Naive thymus-derived CD8-positive, alpha-beta T cell (primary cell): ENCODE measurements around the gene TTN. TPM values are rescaled to one million over a fixed set of nuclear protein-coding genes. Genes with fewer than 3 reads are reported as not detected.

Experiments
- ATAC-seq, 2 donors: fragments of 150-1000 bp; cut with Tn5 transposase in 1 of 2; sonication (Bioruptor Pico), chemical (Tn5 transposase) in 1 of 2; 1 replicate in 1 of 2; 2 replicates in 1 of 2; pipeline ENCODE4 v1.10.0; 2021; ENCODE audit warnings: mild to moderate bottlenecking in 2 of 2, moderate library complexity in 2 of 2
- POLR2A ChIA-PET: fragments of 350-600 bp; sonication (Branson Sonifier 250); formaldehyde crosslinking; loops from one replicate; lab custom pipeline; 2021; ENCODE audit warnings: antibody characterized with exemption; lab: Charles Lee
- DNase-seq, 10 donors: peaks; one replicate each; pipeline versions ENCODE4 v3.0.0 to v3.0.0-alpha.2; 2020 to 2022
- H3K27ac Mint-ChIP-seq, 10 donors: one replicate each; pipeline ENCODE4 v1.8.0; 2020 to 2022; ENCODE audit warnings: mild to moderate bottlenecking in 10 of 10, mixed read lengths in 10 of 10, moderate library complexity in 4 of 10, inconsistent platforms in 1 of 10
- H3K27me3 Mint-ChIP-seq, 5 donors: one replicate each; pipeline ENCODE4 v1.8.0; 2021 to 2022; ENCODE audit warnings: mixed read lengths in 5 of 5
- H3K36me3 Mint-ChIP-seq, 3 donors: one replicate each; pipeline ENCODE4 v1.8.0; 2020 to 2022; ENCODE audit warnings: mixed read lengths in 3 of 3, mild to moderate bottlenecking in 2 of 3, inconsistent platforms in 1 of 3
- H3K4me1 Mint-ChIP-seq, 4 donors: one replicate each; pipeline ENCODE4 v1.8.0; 2021 to 2022; ENCODE audit warnings: mixed read lengths in 4 of 4
- H3K4me3 Mint-ChIP-seq, 10 donors: one replicate each; pipeline ENCODE4 v1.8.0; 2020 to 2022; ENCODE audit warnings: mild to moderate bottlenecking in 10 of 10, mixed read lengths in 10 of 10, moderate library complexity in 6 of 10, inconsistent platforms in 1 of 10
- H3K9me3 Mint-ChIP-seq, 9 donors: one replicate each; pipeline ENCODE4 v1.8.0; 2020 to 2022; ENCODE audit warnings: mixed read lengths in 9 of 9, mild to moderate bottlenecking in 3 of 9, inconsistent platforms in 1 of 9, moderate library complexity in 1 of 9
- polyA plus RNA-seq, 3 donors: library from polyadenylated mRNA; unstranded; fragments of 300-500 nt; fragmentation: Illumina TruSeq; gene quantifications; one replicate each; pipeline ENCODE4 v1.2.3, GENCODE V29; 2021
- total RNA-seq, 8 experiments: library from RNA in 2 of 8; stranded (reverse) in 2 of 8; gene quantifications; one replicate each; pipeline ENCODE4 v1.2.3 and lab custom pipeline; 2021 to 2026

Gene TTN
- total RNA-seq (10 to 100 TPM; 20.8 to 28.1 TPM), polyA plus RNA-seq (1 to 10 TPM in 2 of 3 donors, under 1 TPM in 1; 0.40 to 5.7 (median 1.8) TPM), total RNA-seq (lab: John Stamatoyannopoulos, UW) (34.3 to 907 (median 238) reads per million in 6 experiments)

DNA sequence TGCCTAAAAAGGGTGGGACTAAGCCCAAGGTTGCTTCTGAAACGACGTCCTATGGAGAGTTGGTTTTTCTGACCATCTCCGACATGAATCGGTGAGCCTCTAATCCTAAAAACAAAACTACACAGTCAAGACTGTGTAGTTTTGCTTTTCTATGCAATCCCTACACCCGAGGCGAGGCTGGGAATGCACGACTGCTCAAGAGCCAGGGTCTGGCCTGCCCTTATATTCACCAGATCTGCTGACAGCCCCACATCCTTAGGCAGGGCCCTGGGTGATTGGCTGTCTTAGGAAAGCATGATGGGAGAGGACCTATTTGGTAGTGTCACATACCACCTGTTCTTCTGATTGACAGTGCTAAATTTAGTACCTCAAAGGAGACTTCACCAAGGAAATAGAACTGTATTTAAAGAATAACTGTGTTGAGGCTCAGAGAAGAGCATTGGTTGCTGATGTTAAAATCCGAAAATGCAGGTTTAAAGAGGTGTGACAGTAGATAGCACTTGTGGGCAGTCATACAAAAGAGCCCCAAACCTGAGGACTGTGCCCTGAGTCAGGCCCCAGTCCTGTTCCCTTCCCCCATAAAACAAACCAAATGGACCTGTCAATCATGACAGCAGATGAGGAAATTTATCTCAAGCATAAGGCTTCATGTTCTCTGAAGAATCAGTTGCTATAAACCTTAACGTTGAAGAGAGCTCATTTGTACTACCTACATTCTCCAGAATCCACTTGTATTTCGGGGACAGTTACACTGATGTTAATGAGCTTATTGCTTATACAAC is at the start of gene TTN:
Gene TTN, minus strand, starts transcription at position 197 of the 782 bp plus-strand sequence. CDS start 2,781 bp downstream, outside the sequence.
- H3K27ac Mint-ChIP-seq: peak within 1 kb of the TSS in 1 of 10 donors; percentile 31
- POLR2A ChIA-PET: no interaction called here
- ATAC-seq (no peak), DNase-seq (no peak)
- H3K27me3 Mint-ChIP-seq: no peaks in the 10 kb centered on the region
- peaks cover 0 to 2% (median 0%) of the 10 kb centered on the region in 4 donors for H3K4me1 Mint-ChIP-seq
- no peaks in the 10 kb centered on the region for H3K9me3 Mint-ChIP-seq
- H3K4me3 Mint-ChIP-seq: no peak within 1 kb of the TSS
- peaks cover 0 to 20% (median 2%) of the 10 kb centered on the region in 3 donors for H3K36me3 Mint-ChIP-seq

DNA sequence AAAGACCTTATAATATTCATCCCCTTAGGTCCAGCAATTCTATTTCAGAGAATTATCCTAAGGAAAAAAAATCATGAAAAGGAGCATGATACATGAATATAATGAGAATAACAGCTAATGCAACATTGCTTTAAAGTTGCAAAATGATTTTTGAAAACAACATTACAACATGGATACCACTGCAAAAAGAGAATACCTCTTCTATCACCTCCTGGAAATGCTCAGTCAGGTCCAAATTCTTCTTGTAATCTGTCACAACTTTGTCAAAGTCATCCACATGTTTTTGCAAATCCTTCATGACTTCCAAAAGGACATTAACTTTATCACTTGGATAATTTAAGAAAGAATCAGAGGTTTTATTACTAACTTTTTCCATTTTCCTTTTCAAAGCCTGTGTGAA is 47.9 kb upstream of the TTN start:
- H3K4me3 Mint-ChIP-seq: no peak overlapping the region
- POLR2A ChIA-PET: no interaction called here
- DNase-seq: no peak
- H3K27ac Mint-ChIP-seq: no peak overlapping the region
- H3K36me3 Mint-ChIP-seq: peaks cover 8 to 42% (median 35%) of the 10 kb centered on the region in 3 donors
- no peak for ATAC-seq
- H3K27me3 Mint-ChIP-seq: no peaks in the 10 kb centered on the region
- H3K4me1 Mint-ChIP-seq: peaks cover 0 to 1% (median 0%) of the 10 kb centered on the region in 4 donors
- H3K9me3 Mint-ChIP-seq: no peaks in the 10 kb centered on the region

- H3K4me1 Mint-ChIP-seq: no peaks in the 10 kb centered on the region
- no peak overlapping the region for H3K4me3 Mint-ChIP-seq
These were observed 41.1 kb upstream of the TTN start for GRCh38 chr2:178848335-178848734.

DNA sequence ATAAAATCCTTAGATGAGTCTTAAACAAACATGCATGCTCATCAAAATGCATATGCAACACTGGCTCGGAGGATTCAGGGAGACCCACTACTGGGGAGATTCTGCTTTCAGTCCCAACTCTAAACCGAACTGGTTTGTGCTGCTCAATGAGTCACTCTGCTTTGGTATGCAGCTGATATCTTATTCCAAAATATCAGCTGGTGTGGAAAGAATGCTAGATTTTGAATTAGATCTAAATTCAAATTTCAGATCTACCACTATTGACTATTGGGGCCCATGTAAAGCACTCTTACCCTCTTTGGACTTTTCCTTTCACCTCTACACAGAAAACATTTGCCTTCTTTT is 39.2 kb upstream of the TTN start:
- POLR2A ChIA-PET: no interaction called here
- H3K4me3 Mint-ChIP-seq: no peak overlapping the region
- no peak overlapping the region for H3K27ac Mint-ChIP-seq
- H3K9me3 Mint-ChIP-seq: peaks cover 0 to 13% (median 0%) of the 10 kb centered on the region in 9 donors
- no peaks in the 10 kb centered on the region for H3K27me3 Mint-ChIP-seq
- ATAC-seq (no peak), DNase-seq (no peak)
- H3K4me1 Mint-ChIP-seq: no peaks in the 10 kb centered on the region
- H3K36me3 Mint-ChIP-seq: peaks cover 17 to 59% (median 47%) of the 10 kb centered on the region in 3 donors

More at GRCh38 chr2:178848335-178848734, 41.1 kb upstream of the TTN start:
- H3K9me3 Mint-ChIP-seq: peaks cover 0 to 13% (median 0%) of the 10 kb centered on the region in 9 donors
- DNase-seq (no peak), ATAC-seq (no peak)
- no peak overlapping the region for H3K27ac Mint-ChIP-seq
- POLR2A ChIA-PET: no interaction called here
- peaks cover 22 to 69% (median 56%) of the 10 kb centered on the region in 3 donors for H3K36me3 Mint-ChIP-seq
- no peaks in the 10 kb centered on the region for H3K27me3 Mint-ChIP-seq

GRCh38 chr2:178845566-178846457 is 38.6 kb upstream of the TTN start:
- ATAC-seq (no peak), DNase-seq (no peak)
- no peaks in the 10 kb centered on the region for H3K4me1 Mint-ChIP-seq
- H3K9me3 Mint-ChIP-seq: peaks cover 0 to 13% (median 0%) of the 10 kb centered on the region in 9 donors
- POLR2A ChIA-PET: no interaction called here
- H3K4me3 Mint-ChIP-seq: no peak overlapping the region
- H3K27me3 Mint-ChIP-seq: no peaks in the 10 kb centered on the region
- H3K27ac Mint-ChIP-seq: no peak overlapping the region
- peaks cover 21 to 60% (median 47%) of the 10 kb centered on the region in 3 donors for H3K36me3 Mint-ChIP-seq

- Mint-ChIP-seq H3K36me3 (peaks cover 28 to 60% (median 46%) of the 10 kb centered on the region in 3 donors), H3K4me1 (no peaks in the 10 kb centered on the region), H3K4me3 (no peak overlapping the region), H3K9me3 (peaks cover 0 to 13% (median 0%) of the 10 kb centered on the region in 9 donors), H3K27me3 (no peaks in the 10 kb centered on the region), H3K27ac (no peak overlapping the region)
- POLR2A ChIA-PET: no interaction called here
- no peak for DNase-seq
- ATAC-seq: no peak
These were observed 37.5 kb upstream of the TTN start for GRCh38 chr2:178844701-178845100.

- Mint-ChIP-seq H3K27ac (no peak overlapping the region), H3K36me3 (peaks cover 25 to 57% (median 43%) of the 10 kb centered on the region in 3 donors), H3K9me3 (peaks cover 0 to 13% (median 0%) of the 10 kb centered on the region in 9 donors), H3K4me1 (no peaks in the 10 kb centered on the region), H3K27me3 (no peaks in the 10 kb centered on the region), H3K4me3 (no peak overlapping the region)
- POLR2A ChIA-PET: no interaction called here
- DNase-seq (no peak), ATAC-seq (no peak)
These were observed 37.0 kb upstream of the TTN start for GRCh38 chr2:178844269-178844668.

DNA sequence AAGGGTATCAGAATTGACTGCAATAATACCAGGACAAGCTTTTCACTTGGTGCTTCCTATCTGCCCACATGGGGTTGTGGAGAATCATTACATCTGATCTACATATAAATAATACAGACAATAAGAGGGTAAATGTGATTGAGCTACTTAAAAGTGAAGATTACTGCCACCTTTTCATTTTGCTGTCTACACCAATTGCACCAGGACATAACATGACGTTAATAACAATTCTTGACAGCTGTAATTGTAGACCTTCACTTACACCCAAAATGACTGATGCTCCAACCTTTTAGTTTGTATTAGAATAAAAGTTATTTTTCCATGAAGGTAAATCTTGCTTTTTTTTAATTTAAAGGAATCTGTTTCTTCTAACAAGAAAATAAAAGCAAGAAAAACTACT is 36.5 kb upstream of the TTN start:
- POLR2A ChIA-PET: no interaction called here
- Mint-ChIP-seq H3K4me1 (no peaks in the 10 kb centered on the region), H3K27me3 (no peaks in the 10 kb centered on the region), H3K4me3 (no peak overlapping the region), H3K9me3 (peaks cover 0 to 13% (median 0%) of the 10 kb centered on the region in 9 donors), H3K36me3 (peaks cover 22 to 52% (median 38%) of the 10 kb centered on the region in 3 donors), H3K27ac (no peak overlapping the region)
- DNase-seq (no peak), ATAC-seq (no peak)

DNA sequence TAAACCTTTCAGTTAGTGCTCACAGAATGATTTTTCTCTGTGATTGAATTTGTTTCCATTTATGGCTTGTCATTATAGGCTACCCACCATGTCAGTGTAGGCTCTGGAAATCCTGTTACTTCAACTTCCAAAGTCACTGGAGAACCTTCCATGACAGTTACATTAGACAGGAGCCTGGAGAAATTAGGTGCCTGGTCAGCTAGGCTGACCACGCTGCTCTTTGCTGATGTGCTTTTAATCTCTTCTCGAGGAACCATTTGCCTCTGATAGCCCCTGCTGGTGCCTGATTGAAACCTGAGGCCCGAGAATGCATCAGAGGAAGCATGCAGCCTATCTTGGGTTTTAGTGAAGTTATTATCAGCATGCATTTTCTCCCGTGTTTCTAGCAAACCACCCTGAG is 29.6 kb upstream of the TTN start:
- Mint-ChIP-seq H3K4me3 (no peak overlapping the region), H3K9me3 (no peaks in the 10 kb centered on the region), H3K27ac (no peak overlapping the region), H3K36me3 (peaks cover 15 to 54% (median 36%) of the 10 kb centered on the region in 3 donors), H3K4me1 (no peaks in the 10 kb centered on the region), H3K27me3 (no peaks in the 10 kb centered on the region)
- DNase-seq (no peak), ATAC-seq (no peak)
- POLR2A ChIA-PET: no interaction called here

DNA sequence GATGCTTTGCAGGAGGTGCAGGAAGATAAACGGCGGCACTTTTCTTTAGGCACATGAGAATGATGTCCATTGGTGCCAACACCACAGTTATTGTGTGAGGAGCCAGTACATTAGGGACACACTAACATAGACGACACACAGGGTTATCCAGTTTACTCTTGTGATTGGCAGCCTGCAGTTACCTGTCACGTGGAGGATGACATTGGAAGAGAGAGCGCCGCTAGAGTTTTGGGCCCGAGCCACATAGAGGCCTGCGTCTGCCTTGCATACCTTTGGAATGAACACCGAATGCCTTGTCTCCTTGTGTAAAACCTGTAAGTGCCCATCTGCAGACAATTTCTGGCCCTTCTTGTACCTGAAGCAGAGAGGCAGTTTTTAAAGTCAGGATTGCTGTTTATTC is 26.9 kb upstream of the TTN start:
- no peak for ATAC-seq
- no peak for DNase-seq
- POLR2A ChIA-PET: no interaction called here
- Mint-ChIP-seq H3K9me3 (no peaks in the 10 kb centered on the region), H3K4me1 (peaks cover 10 to 17% (median 17%) of the 10 kb centered on the region in 4 donors), H3K4me3 (no peak overlapping the region), H3K36me3 (peaks cover 3 to 45% (median 34%) of the 10 kb centered on the region in 3 donors), H3K27me3 (no peaks in the 10 kb centered on the region), H3K27ac (no peak overlapping the region)

- ATAC-seq (no peak), DNase-seq (no peak)
- peaks cover 10 to 21% (median 20%) of the 10 kb centered on the region in 4 donors for H3K4me1 Mint-ChIP-seq
- H3K4me3 Mint-ChIP-seq: no peak overlapping the region
- POLR2A ChIA-PET: no interaction called here
- peaks cover 3 to 45% (median 34%) of the 10 kb centered on the region in 3 donors for H3K36me3 Mint-ChIP-seq
- no peak overlapping the region for H3K27ac Mint-ChIP-seq
- H3K9me3 Mint-ChIP-seq: no peaks in the 10 kb centered on the region
- H3K27me3 Mint-ChIP-seq: no peaks in the 10 kb centered on the region
These were observed 26.2 kb upstream of the TTN start for GRCh38 chr2:178833382-178833781.

DNA sequence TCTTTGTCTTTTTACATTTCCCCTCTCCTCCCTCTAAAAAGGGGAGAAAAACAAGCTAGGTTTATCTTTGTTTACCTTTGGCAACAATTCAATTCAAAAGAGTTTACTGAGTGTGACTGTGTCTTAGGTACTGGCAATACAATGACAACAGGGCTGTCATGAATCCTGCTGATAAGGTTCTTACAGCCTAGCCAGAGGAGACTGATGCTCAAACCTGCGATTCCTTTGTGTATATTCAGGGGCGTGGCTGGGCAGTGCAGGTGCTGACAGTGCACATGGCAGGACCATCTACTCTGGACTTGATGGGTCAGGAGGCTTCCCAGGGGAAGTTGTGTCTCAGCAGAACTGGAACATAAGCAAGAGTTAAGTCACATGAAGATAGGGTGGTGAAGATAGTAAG is 23.2 kb upstream of the TTN start:
- Mint-ChIP-seq H3K36me3 (peaks cover 13 to 46% (median 26%) of the 10 kb centered on the region in 3 donors), H3K4me3 (peak overlapping the region in 1 of 10 donors; percentile 1), H3K4me1 (peaks cover 10 to 23% (median 20%) of the 10 kb centered on the region in 4 donors), H3K9me3 (peaks cover 0 to 11% (median 0%) of the 10 kb centered on the region in 9 donors), H3K27me3 (no peaks in the 10 kb centered on the region), H3K27ac (peak overlapping the region in 9 of 10 donors; percentile 6 to 88 (median 56))
- ATAC-seq (no peak), DNase-seq (no peak)
- POLR2A ChIA-PET: no interaction called here
